Stomach (tissue), 4 donors: ENCODE results near the gene CD96.

ENCODE experiments used
- POLR2A ChIP-seq, 4 donors: fragments of 450-650 bp; IDR thresholded peaks; one replicate each; pipeline ENCODE4 v1.6.1; 2016; ENCODE audit warnings: antibody characterized with exemption in 4 of 4, control low read depth in 2 of 4, mild to moderate bottlenecking in 1 of 4, moderate library complexity in 1 of 4
- POLR2AphosphoS5 ChIP-seq, 3 donors: sonication (generic); formaldehyde crosslinking; IDR thresholded peaks; one replicate each; pipeline ENCODE4 v1.6.1; 2016; ENCODE audit warnings: antibody characterized with exemption in 3 of 3
- TF ChIP-seq, protein P1 (sequence below), 7 experiments: fragments of 450-650 bp in 4 of 7; fragments of 200-600 bp in 3 of 7; sonication (generic) in 3 of 7; IDR thresholded peaks; one replicate each; pipeline ENCODE4 v1.5.1; 2016 to 2019; ENCODE audit warnings: antibody characterized with exemption in 7 of 7, control low read depth in 2 of 7, mild to moderate bottlenecking in 1 of 7

DNA sequence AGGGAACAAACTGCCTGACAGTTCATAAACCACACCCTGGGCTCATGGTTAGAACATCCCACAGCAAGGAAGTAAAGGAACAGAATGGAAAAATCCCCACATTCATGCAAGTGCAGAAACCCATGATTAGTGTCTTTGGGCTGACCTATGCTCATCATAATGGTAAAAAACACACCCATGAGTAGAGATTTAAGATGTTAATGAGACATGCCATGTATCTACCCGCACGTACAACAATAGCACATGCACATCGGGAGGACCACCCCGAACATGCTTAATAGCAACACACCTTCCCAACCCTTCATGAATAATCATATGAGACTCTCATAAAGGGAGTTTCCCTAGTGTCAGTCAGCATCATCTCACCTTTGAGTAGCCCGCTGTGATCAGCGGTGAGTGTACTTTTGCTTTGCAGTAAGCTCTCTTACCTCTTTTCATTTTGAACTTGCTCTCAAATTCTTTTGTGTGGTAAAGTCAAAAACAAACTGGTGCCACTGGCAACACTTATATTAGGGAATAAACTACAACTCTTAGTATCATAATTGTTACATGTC, 30.0 kb downstream of the CD96 start:
- TF ChIP-seq POLR2AphosphoS5 (IDR thresholded peaks at IDR 0.05): no peak
- TF ChIP-seq, protein P1, sequence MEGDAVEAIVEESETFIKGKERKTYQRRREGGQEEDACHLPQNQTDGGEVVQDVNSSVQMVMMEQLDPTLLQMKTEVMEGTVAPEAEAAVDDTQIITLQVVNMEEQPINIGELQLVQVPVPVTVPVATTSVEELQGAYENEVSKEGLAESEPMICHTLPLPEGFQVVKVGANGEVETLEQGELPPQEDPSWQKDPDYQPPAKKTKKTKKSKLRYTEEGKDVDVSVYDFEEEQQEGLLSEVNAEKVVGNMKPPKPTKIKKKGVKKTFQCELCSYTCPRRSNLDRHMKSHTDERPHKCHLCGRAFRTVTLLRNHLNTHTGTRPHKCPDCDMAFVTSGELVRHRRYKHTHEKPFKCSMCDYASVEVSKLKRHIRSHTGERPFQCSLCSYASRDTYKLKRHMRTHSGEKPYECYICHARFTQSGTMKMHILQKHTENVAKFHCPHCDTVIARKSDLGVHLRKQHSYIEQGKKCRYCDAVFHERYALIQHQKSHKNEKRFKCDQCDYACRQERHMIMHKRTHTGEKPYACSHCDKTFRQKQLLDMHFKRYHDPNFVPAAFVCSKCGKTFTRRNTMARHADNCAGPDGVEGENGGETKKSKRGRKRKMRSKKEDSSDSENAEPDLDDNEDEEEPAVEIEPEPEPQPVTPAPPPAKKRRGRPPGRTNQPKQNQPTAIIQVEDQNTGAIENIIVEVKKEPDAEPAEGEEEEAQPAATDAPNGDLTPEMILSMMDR (IDR thresholded peaks at IDR 0.05): no peak
- no peak for TF ChIP-seq POLR2A (IDR thresholded peaks at IDR 0.05)
